HEK293 (cell line): ENCODE measurements around the gene BRSK1.
A peak's percentile ranks its signal among the peaks of the same experiment; 100 is the strongest.

Experiments
- CTCF ChIA-PET: fragments of 350-600 bp; formaldehyde crosslinking; extraction: SDS; loops from one replicate; lab custom pipeline; 2021; ENCODE audit warnings: antibody characterized with exemption; lab: Yijun Ruan, JAX
- POLR2A ChIA-PET: fragments of 300-600 bp; formaldehyde crosslinking; extraction: SDS; loops from one replicate; lab custom pipeline; 2020; ENCODE audit warnings: antibody characterized with exemption, inconsistent platforms; lab: Yijun Ruan, JAX
- H3K27ac ChIP-seq: fragments of 200-500 bp; sonication (Bioruptor generic); 2 replicates; pipeline ENCODE4 v1.5.1; 2014; ENCODE audit warnings: low read depth, low read length, control low read depth, inconsistent platforms; ENCODE audit errors: extremely low read depth
- H3K36me3 ChIP-seq, 2 experiments: fragments of 200-500 bp in 1 of 2; sonication (Bioruptor generic) in 1 of 2; 1 replicate in 1 of 2; 2 replicates in 1 of 2; pipeline ENCODE4 v1.5.1; 2014 to 2017; ENCODE audit warnings: inconsistent platforms in 2 of 2, low read length in 2 of 2; ENCODE audit not compliant: control insufficient read depth in 2 of 2, insufficient read depth in 1 of 2
- H3K4me1 ChIP-seq: fragments of 200-500 bp; sonication (Bioruptor generic); 2 replicates; pipeline ENCODE4 v1.5.1; 2014; ENCODE audit warnings: mild to moderate bottlenecking, low read length, inconsistent platforms; ENCODE audit not compliant: control insufficient read depth, insufficient read depth
- H3K4me3 ChIP-seq: 2 replicates; pipeline ENCODE4 v1.5.1; 2011; ENCODE audit warnings: low read depth, mild to moderate bottlenecking, control low read depth, low read length, moderate library complexity
- H3K9me3 ChIP-seq: fragments of 200-500 bp; sonication (Bioruptor generic); 2 replicates; pipeline ENCODE4 v1.5.1; 2014; ENCODE audit warnings: low read depth, low read length, inconsistent platforms; ENCODE audit not compliant: control insufficient read depth, insufficient read depth
- GLIS1 ChIP-seq: fragments of 450-650 bp; formaldehyde crosslinking; IDR thresholded peaks from 2 replicates; pipeline ENCODE4 v1.5.1; 2016; ENCODE audit warnings: missing biosample characterization, missing genetic modification characterization
- GLIS2 ChIP-seq: fragments of 450-650 bp; formaldehyde crosslinking; IDR thresholded peaks from 2 replicates; pipeline ENCODE4 v1.5.1; 2016; ENCODE audit warnings: missing biosample characterization, missing genetic modification characterization
- OVOL3 ChIP-seq: fragments of 450-650 bp; formaldehyde crosslinking; IDR thresholded peaks from 2 replicates; pipeline ENCODE4 v1.5.1; 2016; ENCODE audit warnings: missing biosample characterization, missing genetic modification characterization
- PATZ1 ChIP-seq: fragments of 450-650 bp; formaldehyde crosslinking; IDR thresholded peaks from 2 replicates; pipeline ENCODE4 v1.5.1; 2016; ENCODE audit warnings: missing biosample characterization, missing genetic modification characterization
- TRIM28 ChIP-seq: IDR thresholded peaks from 2 replicates; pipeline ENCODE4 v1.6.1; 2011; ENCODE audit warnings: low read length, control low read depth, borderline replicate concordance
- ZBTB10 ChIP-seq: fragments of 450-650 bp; formaldehyde crosslinking; IDR thresholded peaks from 2 replicates; pipeline ENCODE4 v1.5.1; 2016; ENCODE audit warnings: missing biosample characterization, missing genetic modification characterization
- ZNF133 ChIP-seq: fragments of 450-650 bp; formaldehyde crosslinking; IDR thresholded peaks from 2 replicates; pipeline ENCODE4 v1.5.1; 2016; ENCODE audit warnings: missing biosample characterization, missing genetic modification characterization
- ZNF223 ChIP-seq: fragments of 450-650 bp; formaldehyde crosslinking; IDR thresholded peaks from 2 replicates; pipeline ENCODE4 v1.5.1; 2016; ENCODE audit warnings: missing biosample characterization, missing genetic modification characterization
- ZNF266 ChIP-seq: fragments of 450-650 bp; formaldehyde crosslinking; IDR thresholded peaks from 2 replicates; pipeline ENCODE4 v1.5.1; 2016; ENCODE audit warnings: missing biosample characterization, missing genetic modification characterization, low read depth
- ZNF280D ChIP-seq: fragments of 450-650 bp; formaldehyde crosslinking; IDR thresholded peaks from 2 replicates; pipeline ENCODE4 v1.5.1; 2016; ENCODE audit warnings: missing biosample characterization, missing genetic modification characterization
- ZNF302 ChIP-seq: fragments of 450-650 bp; formaldehyde crosslinking; IDR thresholded peaks from 2 replicates; pipeline ENCODE4 v1.5.1; 2016; ENCODE audit warnings: missing biosample characterization, missing genetic modification characterization, low read depth
- ZNF324 ChIP-seq: fragments of 450-650 bp; formaldehyde crosslinking; IDR thresholded peaks from 2 replicates; pipeline ENCODE4 v1.5.1; 2016; ENCODE audit warnings: missing biosample characterization, missing genetic modification characterization
- ZNF37A ChIP-seq: fragments of 450-650 bp; IDR thresholded peaks from 2 replicates; pipeline ENCODE4 v1.5.1; 2018; ENCODE audit warnings: missing biosample characterization, missing genetic modification characterization
- ZNF398 ChIP-seq: fragments of 450-650 bp; formaldehyde crosslinking; IDR thresholded peaks from 2 replicates; pipeline ENCODE4 v1.5.1; 2017; ENCODE audit warnings: missing biosample characterization, missing genetic modification characterization
- ZNF48 ChIP-seq: fragments of 450-650 bp; formaldehyde crosslinking; IDR thresholded peaks from 2 replicates; pipeline ENCODE4 v1.5.1; 2016; ENCODE audit warnings: missing biosample characterization, missing genetic modification characterization
- ZNF530 ChIP-seq: fragments of 450-650 bp; formaldehyde crosslinking; IDR thresholded peaks from 2 replicates; pipeline ENCODE4 v1.5.1; 2016; ENCODE audit warnings: low read depth, missing biosample characterization, missing genetic modification characterization
- ZNF600 ChIP-seq: fragments of 450-650 bp; formaldehyde crosslinking; IDR thresholded peaks from 2 replicates; pipeline ENCODE4 v1.5.1; 2016; ENCODE audit warnings: missing biosample characterization, missing genetic modification characterization
- ZXDB ChIP-seq: fragments of 450-650 bp; formaldehyde crosslinking; IDR thresholded peaks from 2 replicates; pipeline ENCODE4 v1.5.1; 2016; ENCODE audit warnings: missing biosample characterization, missing genetic modification characterization

Gene BRSK1

GRCh38 chr19:55284405-55285058 lies 735 bp downstream of the BRSK1 start:
- Histone ChIP-seq H3K27ac (peak overlapping the region; percentile 37; the same call in 1 of the 2 replicates), H3K4me3 (peak overlapping the region; percentile 53), H3K4me1 (peaks cover 7% of the 10 kb centered on the region; the same call in 1 of the 2 replicates), H3K9me3 (no peaks in the 10 kb centered on the region), H3K36me3 (peaks cover 2 to 19% of the 10 kb centered on the region in 2 experiments; a peak in 2 of 3 replicates)
- TF ChIP-seq ZNF37A = no peak
- TF ChIP-seq ZNF133 (tag by site-specific recombination) = no peak
- TF ChIP-seq ZNF302 (tag by site-specific recombination) = no peak
- TF ChIP-seq GLIS2 (tag by site-specific recombination) = 0 out of 2 replicates have a peak, but pooled peaks have one; percentile 27
- TF ChIP-seq GLIS1 = peak; percentile 30; the same call in 1 of the 2 replicates
- no peak for TF ChIP-seq ZNF266 (tag by site-specific recombination)
- POLR2A ChIA-PET = interaction anchor here (1.0 to 2.0 kb wide), 2 partner anchors 55 to 177 kb away, joined by 3 to 6 read pairs; partner anchors contain the start of genes ISOC2 and KMT5C
- CTCF ChIA-PET = interaction anchor here (1.8 kb wide), 1 partner anchor 8 kb away, joined by 7 read pairs; no protein-coding TSS in a partner anchor

GRCh38 chr19:55285229-55285890 lies 1.6 kb downstream of the BRSK1 start:
- ChIA-PET POLR2A (interaction anchor here (0.7 kb wide), 1 partner anchor 55 kb away, joined by 4 read pairs; no protein-coding TSS in a partner anchor), CTCF (no interaction called here)
- H3K4me1 ChIP-seq = peaks cover 7% of the 10 kb centered on the region; the same call in 1 of the 2 replicates
- H3K27ac ChIP-seq = peak overlapping the region; percentile 37; the same call in 1 of the 2 replicates
- peaks cover 11 to 20% of the 10 kb centered on the region in 2 experiments; a peak in 2 of 3 replicates for H3K36me3 ChIP-seq
- H3K4me3 ChIP-seq = peak overlapping the region; percentile 53; the same call in 1 of the 2 replicates
- no peaks in the 10 kb centered on the region for H3K9me3 ChIP-seq
- TF ChIP-seq ZBTB10 = peak; percentile 42; the same call in 1 of the 2 replicates
- no peak for TF ChIP-seq ZXDB (tag by site-specific recombination)
- TF ChIP-seq ZNF600 (tag by site-specific recombination) = 0 out of 2 replicates have a peak, but pooled peaks have one; percentile 51

GRCh38 chr19:55287361-55288079 lies 3.7 kb downstream of the BRSK1 start:
- ChIA-PET POLR2A (interaction anchor here (0.6 to 1.2 kb wide), 3 partner anchors 20 to 120 kb away, joined by 3 to 4 read pairs (median 3); partner anchors contain the start of gene UBE2S), CTCF (interaction anchor here (0.7 to 2.4 kb wide), 4 partner anchors 14 to 281 kb away, joined by 4 to 10 read pairs (median 6); no protein-coding TSS in a partner anchor)
- H3K36me3 ChIP-seq = peaks cover 22 to 32% of the 10 kb centered on the region in 2 experiments; a peak in 2 of 3 replicates
- no peaks in the 10 kb centered on the region for H3K4me1 ChIP-seq
- H3K4me3 ChIP-seq = no peak overlapping the region
- no peak overlapping the region for H3K27ac ChIP-seq
- no peaks in the 10 kb centered on the region for H3K9me3 ChIP-seq
- TF ChIP-seq ZNF266 (tag by site-specific recombination) (no peak), ZNF530 (tag by site-specific recombination) (no peak), ZNF48 (tag by site-specific recombination) (no peak), ZNF223 (no peak), ZNF280D (tag by site-specific recombination) (no peak), ZNF324 (tag by site-specific recombination) (no peak), PATZ1 (tag by site-specific recombination) (no peak), ZNF398 (tag by site-specific recombination) (no peak), OVOL3 (tag by site-specific recombination) (no peak), TRIM28 (no peak)
